CD4-positive, alpha-beta T cell (primary cell): ENCODE results near the gene SPRN. TPM values are rescaled to one million over a fixed set of nuclear protein-coding genes. Genes with fewer than 3 reads are reported as not detected.
"Not testable (repeated sequence)": the region's sequence is repeated elsewhere in the genome, so short reads cannot be mapped to it uniquely, and the experiment has no call there.

Source experiments
- ATAC-seq: fragments of 200-7000 bp; cut with Tn5 transposase; one replicate; pipeline ENCODE4 v1.10.0; 2022; ENCODE audit warnings: mild to moderate bottlenecking; ENCODE audit not compliant: poor library complexity
- CTCF ChIA-PET: fragments of 350-600 bp; sonication (Branson Sonifier 250); formaldehyde crosslinking; loops from one replicate; lab custom pipeline; 2021; ENCODE audit warnings: antibody characterized with exemption, inconsistent platforms; lab: Charles Lee
- POLR2A ChIA-PET: fragments of 350-600 bp; sonication (Branson Sonifier 250); formaldehyde crosslinking; loops from one replicate; lab custom pipeline; 2021; ENCODE audit warnings: antibody characterized with exemption, inconsistent platforms; lab: Charles Lee
- DNase-seq, 14 experiments: peaks; one replicate each; pipeline ENCODE4 v3.0.0-alpha.2; 2013 to 2020; ENCODE audit warnings: mixed read lengths in 2 of 14
- H3K27ac ChIP-seq, 2 donors: one replicate each; pipeline versions ENCODE4 v1.5.1 to v1.7.0; 2013; ENCODE audit warnings: low read length in 2 of 2, low read depth in 1 of 2, mild to moderate bottlenecking in 1 of 2
- H3K27me3 ChIP-seq, 2 experiments: 1 replicate in 1 of 2; 2 replicates in 1 of 2; pipeline versions ENCODE4 v1.6.1 to v1.7.0; 2013; ENCODE audit warnings: low read length in 2 of 2, control low read depth in 1 of 2, mild to moderate bottlenecking in 1 of 2, moderate library complexity in 1 of 2; ENCODE audit not compliant: insufficient read depth in 2 of 2, control insufficient read depth in 1 of 2
- H3K36me3 ChIP-seq: one replicate; pipeline ENCODE4 v1.6.1; 2013; ENCODE audit warnings: low read length, control low read depth; ENCODE audit not compliant: insufficient read depth
- H3K4me1 ChIP-seq: one replicate; pipeline ENCODE4 v1.6.1; 2013; ENCODE audit warnings: low read length, control low read depth; ENCODE audit not compliant: insufficient read depth
- H3K4me3 ChIP-seq: one replicate; pipeline ENCODE4 v1.5.1; 2013; ENCODE audit warnings: mild to moderate bottlenecking, low read length, moderate library complexity
- H3K9me3 ChIP-seq, 2 experiments: 1 replicate in 1 of 2; 2 replicates in 1 of 2; pipeline versions ENCODE4 v1.6.1 to v1.7.0; 2013; ENCODE audit warnings: low read length in 2 of 2, mild to moderate bottlenecking in 2 of 2, control low read depth in 1 of 2, moderate library complexity in 1 of 2; ENCODE audit not compliant: control insufficient read depth in 1 of 2, insufficient read depth in 1 of 2
- H3K27ac Mint-ChIP-seq: one replicate; pipeline ENCODE4 v1.8.0; 2020; ENCODE audit warnings: mixed read lengths
- H3K27me3 Mint-ChIP-seq: one replicate; pipeline ENCODE4 v1.8.0; 2021; ENCODE audit warnings: mixed read lengths
- H3K36me3 Mint-ChIP-seq: one replicate; pipeline ENCODE4 v1.8.0; 2021; ENCODE audit warnings: low read depth, mixed read lengths
- H3K4me1 Mint-ChIP-seq: one replicate; pipeline ENCODE4 v1.8.0; 2021; ENCODE audit warnings: low read depth, mixed read lengths
- H3K4me3 Mint-ChIP-seq: one replicate; pipeline ENCODE4 v1.8.0; 2020; ENCODE audit warnings: mild to moderate bottlenecking, mixed read lengths
- H3K9me3 Mint-ChIP-seq: one replicate; pipeline ENCODE4 v1.8.0; 2020; ENCODE audit warnings: mixed read lengths
- intact Hi-C, 2 experiments: fragments of 100-400 bp; cut with DNase I in 1 of 2; cut with micrococcal nuclease in 1 of 2; formaldehyde crosslinking; loops; one replicate each; pipeline versions ENCODE4 v1.15.1 to v1.9.0; 2023 to 2025; cut with DNase I, micrococcal nuclease
- total RNA-seq, 174 experiments: library from RNA in 2 of 174; stranded (reverse) in 2 of 174; gene quantifications; one replicate each; pipeline ENCODE4 v1.2.3 and lab custom pipeline; 2021 to 2026
- TF ChIP-seq, protein P1 (sequence below): fragments of 200-600 bp; IDR thresholded peaks from one replicate; pipeline ENCODE4 v1.8.0; 2022; ENCODE audit warnings: antibody characterized with exemption, mild to moderate bottlenecking

Gene SPRN
- total RNA-seq, 2 experiments from 2014 or later = not detected

DNA sequence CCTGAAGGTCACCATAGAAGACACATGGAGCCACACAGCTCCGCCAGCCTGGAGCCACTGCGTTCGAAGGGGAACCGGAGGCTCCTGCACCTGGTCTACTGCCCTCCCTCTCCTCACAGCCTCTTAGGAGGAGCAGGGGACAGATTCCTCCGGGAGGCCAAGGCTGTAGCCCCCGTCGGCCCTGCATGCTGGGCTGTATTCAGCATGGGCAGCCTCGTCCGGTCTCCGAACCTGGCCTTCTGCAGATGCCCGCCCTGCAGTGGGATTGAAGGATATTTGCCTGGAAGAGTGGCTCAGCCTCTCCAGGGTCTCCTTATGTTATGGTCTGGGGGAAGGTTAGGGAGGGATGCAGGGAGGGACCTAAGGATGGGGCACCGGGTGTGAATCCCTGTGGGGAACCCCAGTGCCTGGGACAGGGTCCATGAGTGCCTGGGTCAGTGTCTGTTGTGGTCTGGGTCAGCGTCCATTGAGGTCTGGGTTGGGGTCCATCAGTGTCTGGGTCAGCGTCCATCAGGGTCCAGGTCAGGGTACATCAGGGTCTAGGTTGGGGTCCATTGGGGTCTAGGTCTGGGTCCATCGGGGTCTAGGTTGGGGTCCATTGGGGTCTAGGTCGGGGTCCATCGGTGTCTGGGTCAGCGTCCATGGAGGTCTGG, 16.3 kb upstream of the SPRN start:
- Mint-ChIP-seq H3K27ac (no peak overlapping the region), H3K9me3 (no peaks in the 10 kb centered on the region), H3K4me1 (peaks cover 29% of the 10 kb centered on the region), H3K4me3 (no peak overlapping the region), H3K36me3 (no peaks in the 10 kb centered on the region), H3K27me3 (peaks cover 11% of the 10 kb centered on the region)
- peak in 1 of 14 experiments; percentile 11 for DNase-seq
- no peak for ATAC-seq
- peaks cover 0 to 5% of the 10 kb centered on the region in 2 experiments for H3K27me3 ChIP-seq
- CTCF ChIA-PET = no interaction called here
- intact Hi-C loops = no loop called here
- H3K36me3 ChIP-seq = no peaks in the 10 kb centered on the region
- no peak overlapping the region for H3K4me3 ChIP-seq
- TF ChIP-seq, protein P1, sequence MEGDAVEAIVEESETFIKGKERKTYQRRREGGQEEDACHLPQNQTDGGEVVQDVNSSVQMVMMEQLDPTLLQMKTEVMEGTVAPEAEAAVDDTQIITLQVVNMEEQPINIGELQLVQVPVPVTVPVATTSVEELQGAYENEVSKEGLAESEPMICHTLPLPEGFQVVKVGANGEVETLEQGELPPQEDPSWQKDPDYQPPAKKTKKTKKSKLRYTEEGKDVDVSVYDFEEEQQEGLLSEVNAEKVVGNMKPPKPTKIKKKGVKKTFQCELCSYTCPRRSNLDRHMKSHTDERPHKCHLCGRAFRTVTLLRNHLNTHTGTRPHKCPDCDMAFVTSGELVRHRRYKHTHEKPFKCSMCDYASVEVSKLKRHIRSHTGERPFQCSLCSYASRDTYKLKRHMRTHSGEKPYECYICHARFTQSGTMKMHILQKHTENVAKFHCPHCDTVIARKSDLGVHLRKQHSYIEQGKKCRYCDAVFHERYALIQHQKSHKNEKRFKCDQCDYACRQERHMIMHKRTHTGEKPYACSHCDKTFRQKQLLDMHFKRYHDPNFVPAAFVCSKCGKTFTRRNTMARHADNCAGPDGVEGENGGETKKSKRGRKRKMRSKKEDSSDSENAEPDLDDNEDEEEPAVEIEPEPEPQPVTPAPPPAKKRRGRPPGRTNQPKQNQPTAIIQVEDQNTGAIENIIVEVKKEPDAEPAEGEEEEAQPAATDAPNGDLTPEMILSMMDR = no peak
- POLR2A ChIA-PET = no interaction called here
- peaks cover 53% of the 10 kb centered on the region for H3K4me1 ChIP-seq
- H3K9me3 ChIP-seq = peaks cover 0 to 16% of the 10 kb centered on the region in 2 experiments
- H3K27ac ChIP-seq = no peak overlapping the region

DNA sequence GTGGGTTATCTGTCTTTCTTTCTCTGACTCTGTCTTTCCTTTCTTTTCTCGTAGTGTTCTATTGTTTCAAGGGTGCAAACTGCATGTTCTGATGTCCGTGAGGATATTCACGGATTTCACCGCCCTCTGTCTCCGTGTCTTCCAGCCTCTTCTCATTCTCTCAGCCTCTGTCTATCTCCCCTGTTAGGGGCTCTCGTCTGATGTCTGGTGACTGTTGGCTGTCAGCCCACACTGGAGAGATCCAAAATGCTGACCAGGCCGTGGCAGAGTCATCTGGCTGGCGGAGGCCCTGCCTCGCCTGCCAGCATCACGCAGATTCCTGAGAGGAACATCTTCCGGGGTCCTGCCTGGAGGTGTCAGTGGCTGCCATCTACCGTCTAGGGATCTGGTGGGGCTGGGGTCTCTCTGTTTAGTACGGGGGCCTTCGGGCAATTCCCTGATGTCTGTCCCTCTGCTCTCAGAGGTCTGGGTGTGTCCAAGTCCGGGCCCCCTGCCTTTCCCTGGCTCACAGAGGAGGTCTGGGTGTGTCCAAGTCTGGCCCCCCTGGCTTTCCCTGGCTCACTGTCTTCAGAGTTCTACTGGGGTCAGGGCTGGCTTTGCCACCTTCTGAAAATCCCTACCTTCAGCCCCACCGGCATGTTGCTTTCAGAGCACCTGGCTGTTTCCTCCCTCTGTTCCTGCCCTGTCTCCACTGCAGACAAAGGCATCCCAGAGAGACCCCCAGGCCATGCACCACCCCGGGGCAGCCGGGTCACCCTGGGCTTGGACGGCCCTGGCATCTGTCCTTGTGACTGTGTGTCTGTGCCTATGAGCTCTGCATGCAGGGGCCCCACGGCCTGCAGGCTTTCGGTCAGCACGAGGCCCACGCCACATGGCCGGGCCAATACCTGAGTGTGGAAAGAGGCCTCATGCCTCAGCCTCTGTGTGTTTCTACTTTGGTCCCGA, 15.4 kb upstream of the SPRN start:
- Mint-ChIP-seq H3K9me3 (no peaks in the 10 kb centered on the region), H3K27me3 (peaks cover 11% of the 10 kb centered on the region), H3K36me3 (no peaks in the 10 kb centered on the region), H3K4me1 (peaks cover 29% of the 10 kb centered on the region), H3K27ac (no peak overlapping the region), H3K4me3 (no peak overlapping the region)
- POLR2A ChIA-PET = no interaction called here
- peaks cover 53% of the 10 kb centered on the region for H3K4me1 ChIP-seq
- no peak overlapping the region for H3K27ac ChIP-seq
- CTCF ChIA-PET = interaction anchor here (2.5 kb wide), 1 partner anchor 110 kb away, joined by 13 read pairs; no protein-coding TSS in a partner anchor
- H3K27me3 ChIP-seq = peaks cover 0 to 5% of the 10 kb centered on the region in 2 experiments
- intact Hi-C loops = loop anchor here in 1 of 2 experiments (2.0 to 10.0 kb wide), 3 partner anchors 57 to 135 kb away; no protein-coding TSS in a partner anchor
- H3K4me3 ChIP-seq = no peak overlapping the region
- peak in 1 of 14 experiments; percentile 7 for DNase-seq
- TF ChIP-seq, protein P1 = no peak
- H3K36me3 ChIP-seq = no peaks in the 10 kb centered on the region
- peaks cover 0 to 7% of the 10 kb centered on the region in 2 experiments for H3K9me3 ChIP-seq
- ATAC-seq = no peak

DNA sequence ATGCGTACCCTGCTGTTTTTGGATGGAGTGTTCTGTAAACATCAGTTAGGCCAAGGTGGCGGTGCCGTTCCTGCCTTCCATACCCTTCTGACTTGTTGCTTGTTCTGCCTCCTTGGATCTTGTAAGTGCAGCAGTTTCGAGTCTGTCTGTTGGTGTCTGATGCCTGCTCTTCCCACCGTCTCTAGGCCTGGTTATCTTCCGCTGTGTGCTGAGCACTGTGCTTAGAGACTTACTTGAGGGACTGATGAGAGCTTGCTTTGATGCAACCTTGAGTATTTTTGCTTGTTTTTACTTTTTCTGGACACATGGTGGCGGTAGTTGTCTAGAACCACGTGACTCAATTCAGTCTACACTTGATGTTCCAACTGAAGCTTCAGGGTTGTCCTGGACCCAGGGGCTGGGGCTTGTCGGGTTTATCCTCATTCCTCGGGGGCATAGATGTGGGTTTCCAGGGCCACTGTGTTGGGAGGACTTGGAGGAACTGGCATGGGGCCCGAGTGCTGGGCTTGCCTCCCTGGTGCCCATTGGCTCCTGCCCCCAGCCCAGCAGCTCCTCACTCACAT, 14.4 kb upstream of the SPRN start:
- Histone ChIP-seq H3K36me3 (no peaks in the 10 kb centered on the region), H3K4me3 (no peak overlapping the region), H3K27ac (no peak overlapping the region), H3K4me1 (peaks cover 53% of the 10 kb centered on the region), H3K27me3 (peaks cover 0 to 5% of the 10 kb centered on the region in 2 experiments), H3K9me3 (no peaks in the 10 kb centered on the region)
- Mint-ChIP-seq H3K27ac (no peak overlapping the region), H3K27me3 (peaks cover 11% of the 10 kb centered on the region), H3K36me3 (no peaks in the 10 kb centered on the region), H3K4me3 (no peak overlapping the region), H3K9me3 (no peaks in the 10 kb centered on the region), H3K4me1 (peaks cover 29% of the 10 kb centered on the region)
- ATAC-seq (no peak), DNase-seq (peak in 3 of 14 experiments; percentile 54 to 60 (median 55))
- POLR2A ChIA-PET = no interaction called here
- CTCF ChIA-PET = interaction anchor here (2.5 kb wide), 1 partner anchor 109 kb away, joined by 13 read pairs; no protein-coding TSS in a partner anchor
- TF ChIP-seq, protein P1 = peak; percentile 14
- intact Hi-C loops = loop anchor here in 1 of 2 experiments (2.0 to 10.0 kb wide), 3 partner anchors 58 to 136 kb away; no protein-coding TSS in a partner anchor

DNA sequence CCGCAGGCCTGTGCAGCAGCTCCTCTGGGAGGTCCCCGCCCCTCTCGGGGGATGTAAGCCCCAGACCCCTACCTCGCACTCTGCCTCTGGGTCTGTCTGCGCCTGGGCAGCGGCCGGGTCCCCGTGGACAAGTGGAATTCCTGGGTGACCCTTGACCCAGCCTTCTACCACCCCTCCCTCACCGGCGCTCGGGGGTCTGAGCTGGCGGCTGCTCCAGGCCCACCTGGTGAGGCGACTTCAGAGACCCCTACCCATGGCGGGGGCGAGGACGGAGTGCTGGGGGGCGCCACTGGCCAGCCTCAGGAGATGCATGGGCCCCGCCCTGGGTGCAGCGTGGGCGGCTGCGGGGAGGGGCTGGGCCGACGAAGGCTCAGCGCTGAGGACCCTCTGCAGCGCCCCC, 8.4 kb upstream of the SPRN start:
- H3K27me3 Mint-ChIP-seq, H3K4me3 Mint-ChIP-seq, H3K9me3 Mint-ChIP-seq, ATAC-seq, H3K4me1 ChIP-seq, H3K9me3 ChIP-seq, H3K27ac ChIP-seq, H3K4me3 ChIP-seq, H3K4me1 Mint-ChIP-seq, H3K36me3 Mint-ChIP-seq, H3K27ac Mint-ChIP-seq, DNase-seq, POLR2A ChIA-PET, CTCF ChIA-PET, H3K36me3 ChIP-seq, H3K27me3 ChIP-seq: not testable (repeated sequence)
- intact Hi-C loops = loop anchor here in 1 of 2 experiments (10.0 kb wide), 1 partner anchor 142 kb away; no protein-coding TSS in a partner anchor
